Mucosa of descending colon (tissue), 3 donors: ENCODE data around the gene EBF4. TPM values are rescaled to one million over a fixed set of nuclear protein-coding genes. Genes with fewer than 3 reads are reported as not detected.

Experiments used
- ATAC-seq: fragments of 200-7000 bp; cut with Tn5 transposase; one replicate; pipeline ENCODE4 v1.9.1; 2020; ENCODE audit warnings: mild to moderate bottlenecking, moderate library complexity
- DNase-seq, 3 donors: peaks; one replicate each; pipeline ENCODE4 v3.0.0-alpha.2; 2020
- H3K36me3 ChIP-seq: fragments of 200-600 bp; one replicate; pipeline ENCODE4 v1.8.0; 2021; ENCODE audit warnings: low read depth, mild to moderate bottlenecking
- H3K4me1 ChIP-seq: fragments of 200-600 bp; one replicate; pipeline ENCODE4 v1.8.0; 2021; ENCODE audit warnings: low read depth, mild to moderate bottlenecking
- H3K4me3 ChIP-seq: fragments of 200-600 bp; one replicate; pipeline ENCODE4 v1.8.0; 2021; ENCODE audit warnings: mild to moderate bottlenecking
- H3K9me3 ChIP-seq: fragments of 200-600 bp; one replicate; pipeline ENCODE4 v1.8.0; 2021; ENCODE audit warnings: mild to moderate bottlenecking
- intact Hi-C, 2 donors: fragments of 100-400 bp; cut with DNase I in 1 of 2; cut with micrococcal nuclease in 1 of 2; formaldehyde crosslinking; loops; one replicate each; pipeline versions ENCODE4 v1.11.0 to v1.11.1; 2022; cut with DNase I, micrococcal nuclease
- total RNA-seq, 3 donors: library from RNA; stranded (reverse); fragmentation: NEBNext Ultra II Directional in 2 of 3; extraction: Animal tissue kit (Norgen Biotek cat#: 25700) in 2 of 3; gene quantifications; one replicate each; pipeline versions ENCODE4 v1.2.1 to v1.2.4, GENCODE V29; 2021 to 2023
- TF ChIP-seq, protein P1 (sequence below): fragments of 200-600 bp; IDR thresholded peaks from one replicate; pipeline ENCODE4 v1.8.0; 2022; ENCODE audit warnings: antibody characterized with exemption, mild to moderate bottlenecking
- donor health status: DM: no; HTN: no; CAD: no; lungs with moderate emphysema.
- donor health status: DM: no; HTN: no; CAD: no.
- donor health status: DM: no; HTN: yes; CAD: no.

EBF4 gene
- total RNA-seq, 3 donors from 2014 or later: 3.6 to 53.3 (median 4.5) TPM

GRCh38 chr20:2740702-2741101 lies 48.1 kb downstream of the EBF4 start:
- H3K36me3 ChIP-seq: no peaks in the 10 kb centered on the region
- intact Hi-C loops: loop anchor here in 1 of 2 donors (10.0 kb wide), 1 partner anchor 246 kb away; no protein-coding TSS in a partner anchor
- no peaks in the 10 kb centered on the region for H3K4me1 ChIP-seq
- H3K9me3 ChIP-seq: no peaks in the 10 kb centered on the region
- DNase-seq (no peak), ATAC-seq (no peak)
- TF ChIP-seq, protein P1, sequence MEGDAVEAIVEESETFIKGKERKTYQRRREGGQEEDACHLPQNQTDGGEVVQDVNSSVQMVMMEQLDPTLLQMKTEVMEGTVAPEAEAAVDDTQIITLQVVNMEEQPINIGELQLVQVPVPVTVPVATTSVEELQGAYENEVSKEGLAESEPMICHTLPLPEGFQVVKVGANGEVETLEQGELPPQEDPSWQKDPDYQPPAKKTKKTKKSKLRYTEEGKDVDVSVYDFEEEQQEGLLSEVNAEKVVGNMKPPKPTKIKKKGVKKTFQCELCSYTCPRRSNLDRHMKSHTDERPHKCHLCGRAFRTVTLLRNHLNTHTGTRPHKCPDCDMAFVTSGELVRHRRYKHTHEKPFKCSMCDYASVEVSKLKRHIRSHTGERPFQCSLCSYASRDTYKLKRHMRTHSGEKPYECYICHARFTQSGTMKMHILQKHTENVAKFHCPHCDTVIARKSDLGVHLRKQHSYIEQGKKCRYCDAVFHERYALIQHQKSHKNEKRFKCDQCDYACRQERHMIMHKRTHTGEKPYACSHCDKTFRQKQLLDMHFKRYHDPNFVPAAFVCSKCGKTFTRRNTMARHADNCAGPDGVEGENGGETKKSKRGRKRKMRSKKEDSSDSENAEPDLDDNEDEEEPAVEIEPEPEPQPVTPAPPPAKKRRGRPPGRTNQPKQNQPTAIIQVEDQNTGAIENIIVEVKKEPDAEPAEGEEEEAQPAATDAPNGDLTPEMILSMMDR: no peak
- no peak overlapping the region for H3K4me3 ChIP-seq

DNA sequence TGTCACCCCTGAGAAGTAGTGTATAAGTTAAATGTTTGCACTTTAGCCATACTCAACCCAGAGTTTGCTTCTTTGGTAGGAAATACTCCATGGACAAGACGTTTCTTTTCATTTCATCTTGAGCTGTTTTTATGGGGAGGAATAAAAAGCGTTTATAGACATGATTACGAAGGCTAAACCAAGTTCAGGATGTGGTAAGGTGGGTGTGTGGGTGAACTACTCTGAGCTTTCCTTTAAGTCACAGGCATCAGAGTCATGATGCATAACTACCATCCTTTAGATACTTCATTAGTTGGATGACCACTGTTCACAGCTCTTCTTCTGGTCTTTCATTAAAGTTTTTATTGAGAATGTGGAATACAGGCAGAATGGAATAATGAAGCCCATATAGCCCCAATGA lies 48.9 kb downstream of the EBF4 start:
- Histone ChIP-seq H3K4me3 (no peak overlapping the region), H3K36me3 (no peaks in the 10 kb centered on the region), H3K9me3 (no peaks in the 10 kb centered on the region), H3K4me1 (no peaks in the 10 kb centered on the region)
- intact Hi-C loops: loop anchor here in 1 of 2 donors (10.0 kb wide), 1 partner anchor 247 kb away; no protein-coding TSS in a partner anchor
- peak in 1 of 3 donors; percentile 29 for DNase-seq
- ATAC-seq: peak; percentile 71
- TF ChIP-seq, protein P1: no peak

- H3K4me1 ChIP-seq: no peaks in the 10 kb centered on the region
- no peak overlapping the region for H3K4me3 ChIP-seq
- H3K36me3 ChIP-seq: no peaks in the 10 kb centered on the region
- intact Hi-C loops: loop anchor here in 1 of 2 donors (10.0 kb wide), 1 partner anchor 247 kb away; no protein-coding TSS in a partner anchor
- no peaks in the 10 kb centered on the region for H3K9me3 ChIP-seq
- ATAC-seq (no peak), DNase-seq (no peak)
- TF ChIP-seq, protein P1: no peak
Observed at GRCh38 chr20:2741881-2742280, 49.3 kb downstream of the EBF4 start.

GRCh38 chr20:2742431-2742830 lies 49.9 kb downstream of the EBF4 start:
- intact Hi-C loops: loop anchor here in 1 of 2 donors (10.0 kb wide), 1 partner anchor 248 kb away; no protein-coding TSS in a partner anchor
- DNase-seq (no peak), ATAC-seq (no peak)
- Histone ChIP-seq H3K4me1 (no peaks in the 10 kb centered on the region), H3K36me3 (no peaks in the 10 kb centered on the region), H3K9me3 (no peaks in the 10 kb centered on the region), H3K4me3 (no peak overlapping the region)
- TF ChIP-seq, protein P1: peak; percentile 3

DNA sequence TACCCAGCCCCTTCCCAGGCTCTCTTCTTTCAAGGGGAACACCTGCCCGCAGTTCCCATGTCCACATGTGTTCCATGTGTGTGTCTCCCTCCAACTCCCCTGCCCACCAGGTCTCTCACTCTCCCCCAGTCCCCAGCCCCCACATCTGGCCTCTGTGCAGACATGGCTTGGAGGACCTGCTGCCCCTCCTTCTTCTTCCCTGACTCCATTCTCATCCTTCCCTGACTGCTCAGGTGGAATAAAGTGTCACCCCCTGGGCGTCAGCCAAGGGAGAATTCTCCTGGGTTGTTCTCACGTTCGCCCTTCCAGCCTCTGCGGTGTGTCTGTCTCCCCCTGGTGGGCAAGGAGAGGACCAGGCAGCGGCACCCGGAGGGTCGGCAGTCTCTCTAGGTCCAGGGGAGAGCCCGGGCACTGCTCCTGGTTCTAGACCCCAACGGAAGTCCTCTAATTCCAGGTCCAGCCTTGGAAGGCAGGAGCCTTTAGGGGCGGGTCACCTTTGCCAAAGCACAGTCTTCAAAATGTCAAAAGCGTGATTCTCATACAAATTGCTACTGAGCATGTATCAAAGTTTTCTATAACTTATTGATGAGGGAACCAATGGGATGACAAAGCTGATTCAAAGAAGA lies 50.5 kb downstream of the EBF4 start:
- intact Hi-C loops: loop anchor here in 1 of 2 donors (10.0 kb wide), 1 partner anchor 248 kb away; no protein-coding TSS in a partner anchor
- TF ChIP-seq, protein P1: peak; percentile 78
- Histone ChIP-seq H3K36me3 (no peaks in the 10 kb centered on the region), H3K4me3 (no peak overlapping the region), H3K9me3 (no peaks in the 10 kb centered on the region), H3K4me1 (no peaks in the 10 kb centered on the region)
- peak; percentile 73 for ATAC-seq
- DNase-seq: peak in 2 of 3 donors; percentile 65 to 66
